Adrenal gland (tissue), 5 donors: ENCODE data around the gene SORL1.

Experiments
- CTCF ChIP-seq, 6 experiments: fragments of 450-650 bp in 4 of 6; fragments of 200-600 bp in 2 of 6; sonication (generic) in 1 of 6; IDR thresholded peaks; 1 replicate in 5 of 6; 2 replicates in 1 of 6; pipeline versions ENCODE4 v1.5.1 to v1.8.0; 2016 to 2021; ENCODE audit warnings: antibody characterized with exemption in 6 of 6, mild to moderate bottlenecking in 2 of 6, moderate library complexity in 1 of 6
- POLR2A ChIP-seq, 2 donors: fragments of 450-650 bp; IDR thresholded peaks; one replicate each; pipeline ENCODE4 v1.6.1; 2017; ENCODE audit warnings: antibody characterized with exemption in 2 of 2, mild to moderate bottlenecking in 2 of 2, moderate library complexity in 1 of 2
- donor health status: DM: no; HTN: no; CAD: no.

- no peak for TF ChIP-seq CTCF (IDR thresholded peaks at IDR 0.05)
- TF ChIP-seq POLR2A (IDR thresholded peaks at IDR 0.05): no peak
Measured at GRCh38 chr11:121544956-121545355, 92.8 kb downstream of the SORL1 start.
